ENCODE results near the gene CFAP141.

CFAP141 gene

GRCh38 chr1:154171880-154172279 is 34.3 kb downstream of the CFAP141 start:
- DNase-seq (ENCODE audit: low read depth) = no peak

GRCh38 chr1:154171223-154171583 is 34.9 kb downstream of the CFAP141 start:
- no peak for DNase-seq (ENCODE audit: low read depth)

GRCh38 chr1:154170547-154171222 is 35.4 kb downstream of the CFAP141 start:
- DNase-seq (ENCODE audit: low read depth) = no peak

DNA sequence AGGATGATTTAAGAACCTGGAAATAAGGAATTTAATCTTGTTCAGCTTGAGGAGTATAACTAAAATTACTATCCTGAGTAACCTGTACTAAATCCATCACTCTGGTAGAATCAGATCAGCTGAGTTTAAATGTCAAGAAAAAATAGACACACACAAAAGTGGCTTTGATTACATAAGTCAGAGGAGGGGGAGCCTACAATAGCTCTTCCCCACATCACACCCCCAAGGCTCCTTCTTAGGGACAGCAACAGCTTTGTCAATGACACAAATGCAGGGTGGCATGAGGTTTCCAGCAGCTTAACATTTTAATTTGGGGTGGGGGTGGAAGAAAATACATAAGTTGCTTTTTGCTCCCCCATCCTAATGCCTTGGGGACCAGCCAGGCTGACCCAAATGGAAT is 38.7 kb downstream of the CFAP141 start:
- no peak for DNase-seq (ENCODE audit: low read depth)

DNA sequence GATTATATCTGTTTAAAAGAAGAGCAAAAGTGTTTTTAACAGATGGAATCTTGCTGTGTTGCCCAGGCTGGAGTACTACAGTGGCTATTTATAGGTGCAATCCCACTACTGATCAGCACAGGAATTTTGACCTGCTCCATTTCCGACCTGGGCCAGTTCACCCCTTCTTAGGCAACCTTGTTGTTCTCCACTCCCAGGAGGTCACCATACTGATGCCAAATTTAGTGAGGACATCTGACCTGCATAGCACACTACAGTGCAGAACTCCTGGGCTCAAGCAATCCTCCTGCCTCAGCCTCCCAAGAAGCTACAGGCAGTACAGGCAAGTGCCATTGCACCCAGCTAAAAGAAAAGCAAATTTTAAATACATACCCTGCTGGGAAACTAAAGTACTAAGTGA is 39.9 kb downstream of the CFAP141 start:
- DNase-seq (ENCODE audit: low read depth) = no peak

- DNase-seq (ENCODE audit: low read depth) = no peak
Observed at GRCh38 chr1:154159554-154159953, 46.6 kb downstream of the CFAP141 start.

DNA sequence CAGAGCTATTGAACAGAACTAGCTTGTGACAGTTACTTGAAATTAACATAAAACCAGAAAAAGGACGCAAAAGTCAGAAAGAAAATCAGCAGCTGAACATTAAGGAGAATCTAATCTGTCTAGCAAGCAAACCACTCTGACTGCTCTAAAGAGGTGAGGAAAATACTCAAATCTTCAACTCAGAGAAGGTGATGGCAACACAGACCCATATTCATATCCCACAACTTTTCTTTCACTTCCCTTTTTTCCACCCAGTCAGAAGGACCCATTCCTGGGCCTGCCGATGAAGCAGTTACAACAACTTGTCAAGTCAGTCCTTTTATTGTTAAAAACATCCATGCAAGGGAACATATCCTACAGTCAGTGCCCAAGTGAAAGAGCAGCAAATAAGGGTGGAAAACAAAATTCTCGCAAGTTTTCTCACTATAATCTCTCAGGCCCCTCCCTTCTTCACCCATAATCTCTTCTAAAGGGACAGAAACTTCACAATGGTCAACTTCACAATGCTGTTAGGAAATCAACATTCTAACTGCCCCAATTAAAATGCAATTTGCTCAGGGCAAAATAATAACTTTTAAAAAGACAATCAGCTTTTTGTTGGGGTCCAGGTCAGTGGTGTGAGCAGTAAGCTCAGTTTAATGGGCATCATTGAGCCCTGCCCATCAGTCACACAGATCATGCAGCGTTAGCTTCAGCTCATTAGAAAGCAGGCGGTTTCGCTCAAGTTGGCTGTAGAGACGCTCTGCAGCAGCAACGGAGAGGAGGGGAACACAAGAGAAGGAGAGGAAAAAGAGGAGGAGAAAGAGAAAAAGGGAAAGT is 47.6 kb downstream of the CFAP141 start:
- no peak for DNase-seq (ENCODE audit: low read depth)

DNA sequence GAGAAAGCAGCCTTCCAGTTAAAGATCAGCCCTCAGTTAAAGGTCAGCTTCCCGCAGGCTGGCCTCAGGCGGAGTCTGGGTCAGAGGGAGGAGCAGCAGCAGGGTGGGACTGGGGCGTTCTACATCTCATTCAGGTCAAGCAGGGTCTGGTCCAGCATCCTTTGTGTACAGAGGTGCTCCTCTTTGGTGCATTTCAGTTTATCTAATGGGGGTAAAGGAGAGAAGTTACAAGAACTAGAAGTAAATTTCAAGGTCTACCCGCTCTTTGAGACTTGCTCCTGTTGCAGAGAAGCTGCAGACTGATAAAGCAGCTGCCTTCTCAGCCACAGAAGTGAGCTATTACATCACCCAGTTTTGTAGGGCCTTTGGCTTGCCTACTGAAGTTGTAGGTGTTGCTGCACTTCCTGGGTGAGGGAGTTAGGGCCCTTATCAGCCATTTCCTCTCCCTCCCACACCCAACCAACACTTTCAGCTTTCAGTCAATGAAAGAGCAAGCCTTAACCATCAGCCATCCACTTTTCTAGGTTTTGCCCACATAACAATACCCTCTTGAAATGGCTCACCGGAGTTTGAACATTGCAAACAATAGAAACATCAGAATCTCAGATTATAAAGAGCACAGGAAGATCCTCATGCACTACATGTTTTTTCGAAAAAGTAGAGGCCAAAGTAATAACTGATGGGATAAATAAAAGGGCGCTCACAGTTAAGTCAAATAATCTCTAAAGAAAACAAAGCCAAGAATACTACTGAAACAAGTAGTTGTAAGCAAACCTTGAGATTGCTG is 48.4 kb downstream of the CFAP141 start:
- peak; percentile 44 for DNase-seq (ENCODE audit: low read depth)

DNA sequence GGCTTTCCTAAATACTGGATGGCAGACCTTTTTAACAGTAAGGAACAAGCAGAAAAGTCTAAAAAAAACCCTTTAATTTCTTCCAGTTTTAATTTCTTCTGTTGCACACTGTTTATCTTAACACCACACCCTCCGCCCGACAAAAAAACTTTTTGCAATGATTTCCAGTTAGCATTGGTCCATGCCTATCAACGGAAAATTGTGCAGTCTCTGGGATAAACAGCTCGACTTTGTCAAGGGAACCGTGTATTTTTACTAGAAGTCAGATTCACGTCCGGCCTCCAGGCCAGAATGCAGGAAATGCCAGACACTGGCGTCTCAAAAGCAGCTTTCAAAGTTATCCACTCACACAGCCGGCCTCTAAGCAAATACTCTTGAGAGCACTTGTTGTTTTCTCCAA is 50.9 kb downstream of the CFAP141 start:
- no peak for DNase-seq (ENCODE audit: low read depth)

GRCh38 chr1:154154534-154155191 is 51.5 kb downstream of the CFAP141 start, which contains the start of gene NUP210L:
NUP210L (minus strand) TSS chr1:154155073.
- DNase-seq (ENCODE audit: low read depth) = no peak

- no peak for DNase-seq (ENCODE audit: low read depth)
Observed at GRCh38 chr1:154154053-154154452, 52.1 kb downstream of the CFAP141 start.

- DNase-seq (ENCODE audit: low read depth) = no peak
Observed at GRCh38 chr1:154151311-154151710, 54.8 kb downstream of the CFAP141 start.
